Measurements from ENCODE around the gene PTPRJ. TPM values are rescaled to one million over a fixed set of nuclear protein-coding genes. Genes with fewer than 3 reads are reported as not detected.

The PTPRJ gene
- total and polyA plus RNA-seq, 2 of the 4 experiments (the other 2 are of a cell fraction), result 5.6 to 14.9 TPM

DNA sequence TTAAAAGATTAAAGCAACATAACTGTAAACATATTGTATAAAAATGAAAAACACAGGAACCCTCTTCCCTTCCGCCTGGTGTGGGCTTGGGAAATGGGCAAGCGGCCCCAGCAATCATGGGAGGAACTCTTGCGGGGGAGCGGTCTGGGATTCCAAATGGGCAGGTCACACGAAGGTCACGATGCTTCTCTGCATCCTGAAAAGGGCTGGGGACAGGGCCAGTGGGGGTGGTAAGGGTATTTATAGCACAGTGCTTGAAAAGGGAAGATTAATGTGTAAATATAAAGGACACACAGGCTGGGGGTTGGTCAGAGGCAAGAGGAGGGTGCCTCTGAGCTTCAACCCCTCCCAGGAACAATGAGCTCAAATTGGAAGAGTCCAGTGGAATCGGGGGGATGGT lies 189.4 kb downstream of the PTPRJ start:
- ChIA-PET POLR2A (ENCODE audit: unreplicated experiment) (no interaction called here), CTCF (no interaction called here)
- Histone ChIP-seq H2BK15ac (ENCODE audit: low read depth, low read length) (peak overlapping the region; percentile 19; the same call in 1 of the 3 replicates), H2AFZ (replicated peaks; ENCODE audit: low read length, poor library complexity) (peak overlapping the region; percentile 73), H3K23ac (ENCODE audit: low read depth, low read length) (peak overlapping the region; percentile 33; the same call in 1 of the 2 replicates), H3K9me1 (ENCODE audit: insufficient read depth, low read length) (peaks cover 14% of the 10 kb centered on the region), H3K4me1 (ENCODE audit: control insufficient read depth, insufficient read depth, low read length) (peaks cover 12% of the 10 kb centered on the region), H3K4me2 (ENCODE audit: low read depth, low read length) (no peak overlapping the region; the same call in 1 of the 2 replicates), H3K36me3 (ENCODE audit: control insufficient read depth, insufficient read depth, low read length) (0 out of 2 replicates have a peak, but pooled peaks cover 3% of the 10 kb centered on the region), H3K27me3 (ENCODE audit: control insufficient read depth, insufficient read depth, low read length) (no peaks in the 10 kb centered on the region), H3K9me3 (ENCODE audit: control insufficient read depth, insufficient read depth, low read length) (no peaks in the 10 kb centered on the region), H4K8ac (ENCODE audit: low read depth in 2 of 2, low read length in 2 of 2) (peak overlapping the region; percentile 81 to 84; a peak in 3 of 4 replicates), H3K9ac (ENCODE audit: low read depth, low read length) (no peak overlapping the region), H4K91ac (ENCODE audit: insufficient read depth, low read depth, low read length) (peak overlapping the region; percentile 47), H3K14ac (replicated peaks; ENCODE audit: low read depth, low read length) (peak overlapping the region; percentile 48), H3K4ac (ENCODE audit: low read depth, low read length) (peak overlapping the region; percentile 56), H3K18ac (ENCODE audit: low read depth, low read length) (peak overlapping the region; percentile 30), H2BK120ac (ENCODE audit: low read depth, low read length) (peak overlapping the region; percentile 69), H3K79me1 (ENCODE audit: low read depth in 1 of 2, low read length in 2 of 2) (peaks cover 0 to 4% of the 10 kb centered on the region in 2 experiments; a peak in 1 of 4 replicates), H2BK5ac (ENCODE audit: low read depth, low read length, poor library complexity, severe bottlenecking) (peak overlapping the region; percentile 70), H3K56ac (ENCODE audit: extremely low read depth, insufficient read depth, low read length) (peak overlapping the region; percentile 27; the same call in 1 of the 2 replicates), H3K4me3 (ENCODE audit: insufficient read depth, low read depth, low read length) (no peak overlapping the region), H4K20me1 (ENCODE audit: insufficient read depth, low read length) (no peaks in the 10 kb centered on the region), H2AK9ac (replicated peaks; ENCODE audit: low read depth, low read length, poor library complexity) (peak overlapping the region; percentile 12), H2BK20ac (ENCODE audit: low read depth, low read length) (0 out of 2 replicates have a peak overlapping the region, but pooled peaks have one; percentile 4), H3K27ac (ENCODE audit: insufficient read depth, low read length) (peak overlapping the region; percentile 75), H4K5ac (ENCODE audit: low read depth, low read length) (peak overlapping the region; percentile 17), H2AK5ac (ENCODE audit: low read depth, low read length) (peak overlapping the region; percentile 18; the same call in 1 of the 2 replicates)
- BruUV-seq (replicated peaks), result TSS peak; percentile 77
- ATAC-seq (ENCODE audit: low read depth), result no peak
- no CpG with 5 or more reads among the region's 7 CpGs for WGBS, 2 experiments (ENCODE audit: extremely low coverage in 2 of 2, insufficient read length in 1 of 2)
- in situ Hi-C loops (cut with MboI; ENCODE audit: low sequenced_read_pairs) (no loop called here), dilution Hi-C loops (cut with HindIII; ENCODE audit: low sequenced_read_pairs, unreplicated experiment) (no loop called here), intact Hi-C loops (cut with micrococcal nuclease) (loop anchor here (2.0 to 5.0 kb wide), 2 partner anchors 235 to 1828 kb away; no protein-coding TSS in a partner anchor)
- DNase-seq, result peak; percentile 34
- TF ChIP-seq RFX5 (IDR thresholded peaks at IDR 0.05; ENCODE audit: low read depth, low read length), result no peak
- TF ChIP-seq RCOR1 (IDR thresholded peaks at IDR 0.05; ENCODE audit: insufficient replicate concordance, low read length), result no peak
- TF ChIP-seq, protein P1, sequence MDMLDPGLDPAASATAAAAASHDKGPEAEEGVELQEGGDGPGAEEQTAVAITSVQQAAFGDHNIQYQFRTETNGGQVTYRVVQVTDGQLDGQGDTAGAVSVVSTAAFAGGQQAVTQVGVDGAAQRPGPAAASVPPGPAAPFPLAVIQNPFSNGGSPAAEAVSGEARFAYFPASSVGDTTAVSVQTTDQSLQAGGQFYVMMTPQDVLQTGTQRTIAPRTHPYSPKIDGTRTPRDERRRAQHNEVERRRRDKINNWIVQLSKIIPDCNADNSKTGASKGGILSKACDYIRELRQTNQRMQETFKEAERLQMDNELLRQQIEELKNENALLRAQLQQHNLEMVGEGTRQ (IDR thresholded peaks at IDR 0.05; ENCODE audit: low read depth, low read length), result no peak
- no peak for TF ChIP-seq MXI1 (IDR thresholded peaks at IDR 0.05; ENCODE audit: borderline replicate concordance, low read depth, low read length)
- TF ChIP-seq POLR2A (IDR thresholded peaks at IDR 0.05; ENCODE audit: low read depth, low read length), result no peak
- no peak for TF ChIP-seq FOS (IDR thresholded peaks at IDR 0.05; ENCODE audit: low read depth, low read length)
- TF ChIP-seq NFE2L2 (IDR thresholded peaks at IDR 0.05; ENCODE audit: low read depth, low read length), result no peak
- TF ChIP-seq BHLHE40 (IDR thresholded peaks at IDR 0.05; ENCODE audit: low read depth, low read length), result no peak
- TF ChIP-seq CHD1 (IDR thresholded peaks at IDR 0.05; ENCODE audit: low read depth, low read length), result no peak
- TF ChIP-seq CEBPB (IDR thresholded peaks at IDR 0.05; ENCODE audit: low read depth, low read length), result no peak
- TF ChIP-seq SMC3 (IDR thresholded peaks at IDR 0.05; ENCODE audit: low read depth, low read length), result no peak
- no peak for TF ChIP-seq RAD21 (IDR thresholded peaks at IDR 0.05; ENCODE audit: low read length)
- TF ChIP-seq MAZ (IDR thresholded peaks at IDR 0.05; ENCODE audit: borderline replicate concordance, low read depth, low read length), result no peak
- no peak for TF ChIP-seq MAFK (IDR thresholded peaks at IDR 0.05; ENCODE audit: low read depth, low read length)
- TF ChIP-seq, protein P2, sequence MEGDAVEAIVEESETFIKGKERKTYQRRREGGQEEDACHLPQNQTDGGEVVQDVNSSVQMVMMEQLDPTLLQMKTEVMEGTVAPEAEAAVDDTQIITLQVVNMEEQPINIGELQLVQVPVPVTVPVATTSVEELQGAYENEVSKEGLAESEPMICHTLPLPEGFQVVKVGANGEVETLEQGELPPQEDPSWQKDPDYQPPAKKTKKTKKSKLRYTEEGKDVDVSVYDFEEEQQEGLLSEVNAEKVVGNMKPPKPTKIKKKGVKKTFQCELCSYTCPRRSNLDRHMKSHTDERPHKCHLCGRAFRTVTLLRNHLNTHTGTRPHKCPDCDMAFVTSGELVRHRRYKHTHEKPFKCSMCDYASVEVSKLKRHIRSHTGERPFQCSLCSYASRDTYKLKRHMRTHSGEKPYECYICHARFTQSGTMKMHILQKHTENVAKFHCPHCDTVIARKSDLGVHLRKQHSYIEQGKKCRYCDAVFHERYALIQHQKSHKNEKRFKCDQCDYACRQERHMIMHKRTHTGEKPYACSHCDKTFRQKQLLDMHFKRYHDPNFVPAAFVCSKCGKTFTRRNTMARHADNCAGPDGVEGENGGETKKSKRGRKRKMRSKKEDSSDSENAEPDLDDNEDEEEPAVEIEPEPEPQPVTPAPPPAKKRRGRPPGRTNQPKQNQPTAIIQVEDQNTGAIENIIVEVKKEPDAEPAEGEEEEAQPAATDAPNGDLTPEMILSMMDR (conservative IDR thresholded peaks at IDR 0.05; ENCODE audit: low read depth, low read length), result no peak
- TF ChIP-seq, protein P3, sequence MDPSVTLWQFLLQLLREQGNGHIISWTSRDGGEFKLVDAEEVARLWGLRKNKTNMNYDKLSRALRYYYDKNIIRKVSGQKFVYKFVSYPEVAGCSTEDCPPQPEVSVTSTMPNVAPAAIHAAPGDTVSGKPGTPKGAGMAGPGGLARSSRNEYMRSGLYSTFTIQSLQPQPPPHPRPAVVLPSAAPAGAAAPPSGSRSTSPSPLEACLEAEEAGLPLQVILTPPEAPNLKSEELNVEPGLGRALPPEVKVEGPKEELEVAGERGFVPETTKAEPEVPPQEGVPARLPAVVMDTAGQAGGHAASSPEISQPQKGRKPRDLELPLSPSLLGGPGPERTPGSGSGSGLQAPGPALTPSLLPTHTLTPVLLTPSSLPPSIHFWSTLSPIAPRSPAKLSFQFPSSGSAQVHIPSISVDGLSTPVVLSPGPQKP (IDR thresholded peaks at IDR 0.05; ENCODE audit: borderline replicate concordance, low read depth, low read length), result no peak
